GM13977 (cell line): ENCODE results near the gene PARD3.

Source experiments
- DNase-seq: peaks from one replicate; pipeline ENCODE4 v3.0.0; 2012; ENCODE audit warnings: low spot score
- CTCF ChIP-seq: IDR thresholded peaks from 2 replicates; pipeline ENCODE4 v1.5.1; 2012; ENCODE audit warnings: mild to moderate bottlenecking, control low read depth; ENCODE audit not compliant: insufficient read depth; ENCODE audit errors: extremely low read depth, missing control alignments
- in situ Hi-C: fragments of 300-500 bp; cut with MboI; formaldehyde crosslinking; loops from one replicate; pipeline ENCODE4 v1.12.0; 2022; ENCODE audit warnings: low sequenced_read_pairs, low pct_unique_long_range_greater_than_20kb, mixed read lengths, inconsistent platforms; ENCODE audit not compliant: unreplicated experiment

The PARD3 gene

GRCh38 chr10:34697351-34698247 lies 117.5 kb downstream of the PARD3 start:
- in situ Hi-C loops: no loop called here
- no peak for TF ChIP-seq CTCF
- no peak for DNase-seq

- in situ Hi-C loops: no loop called here
- no peak for DNase-seq
- TF ChIP-seq CTCF: no peak
These were observed 118.7 kb downstream of the PARD3 start for GRCh38 chr10:34696423-34696822.

DNA sequence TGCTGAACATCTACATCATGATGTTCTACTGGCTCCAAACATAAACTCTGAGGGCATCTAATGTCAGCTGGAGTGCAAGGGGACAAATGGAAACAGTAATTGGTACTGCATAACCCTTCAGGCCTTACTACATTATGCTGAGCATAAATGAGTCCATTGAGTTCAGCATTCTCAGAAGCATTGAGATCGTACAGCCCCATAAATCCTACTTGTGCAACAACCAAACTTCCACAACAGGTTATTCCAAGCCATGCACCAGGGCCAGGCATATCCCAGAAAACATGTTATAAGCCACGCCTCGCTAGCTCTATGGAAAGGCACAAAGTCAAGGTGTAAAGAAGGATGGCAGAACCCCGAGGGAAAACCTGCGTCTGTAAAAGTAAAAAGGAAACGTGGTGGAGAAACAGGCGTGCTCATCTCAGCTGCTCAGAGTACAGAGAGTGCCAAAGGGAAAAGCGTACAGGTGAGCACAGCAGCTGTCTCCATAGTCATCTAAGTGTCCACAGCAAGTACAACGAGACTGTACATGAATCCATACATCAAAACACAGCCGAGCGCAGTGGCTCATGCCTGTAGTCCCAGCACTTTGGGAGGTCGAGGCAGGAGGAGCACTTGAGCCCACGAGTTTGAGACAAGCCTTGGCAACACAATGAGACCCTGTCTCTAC lies 124.6 kb downstream of the PARD3 start:
- no peak for TF ChIP-seq CTCF
- no peak for DNase-seq
- in situ Hi-C loops: no loop called here

DNA sequence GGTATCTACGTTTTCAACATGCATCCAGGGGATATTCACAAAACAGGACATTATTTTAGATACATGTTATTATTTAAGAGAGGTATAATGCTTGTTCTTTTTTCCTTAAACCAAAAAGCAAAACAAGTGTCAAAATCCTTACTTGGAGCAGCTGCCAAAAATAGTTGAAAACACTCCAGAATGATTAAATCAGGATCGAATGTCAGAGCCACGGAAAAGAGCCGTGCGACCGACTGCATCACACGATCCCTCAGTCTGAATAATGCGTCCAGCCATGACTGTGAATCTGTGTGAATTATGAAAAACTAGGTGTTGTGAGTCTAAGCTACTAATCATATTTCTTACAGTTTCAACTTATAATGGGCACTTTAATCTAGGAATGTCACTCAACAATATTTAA lies 126.0 kb downstream of the PARD3 start:
- DNase-seq: no peak
- TF ChIP-seq CTCF: no peak
- in situ Hi-C loops: no loop called here

- DNase-seq: no peak
- no peak for TF ChIP-seq CTCF
- in situ Hi-C loops: no loop called here
These were observed 127.5 kb downstream of the PARD3 start for GRCh38 chr10:34687434-34688210.

DNA sequence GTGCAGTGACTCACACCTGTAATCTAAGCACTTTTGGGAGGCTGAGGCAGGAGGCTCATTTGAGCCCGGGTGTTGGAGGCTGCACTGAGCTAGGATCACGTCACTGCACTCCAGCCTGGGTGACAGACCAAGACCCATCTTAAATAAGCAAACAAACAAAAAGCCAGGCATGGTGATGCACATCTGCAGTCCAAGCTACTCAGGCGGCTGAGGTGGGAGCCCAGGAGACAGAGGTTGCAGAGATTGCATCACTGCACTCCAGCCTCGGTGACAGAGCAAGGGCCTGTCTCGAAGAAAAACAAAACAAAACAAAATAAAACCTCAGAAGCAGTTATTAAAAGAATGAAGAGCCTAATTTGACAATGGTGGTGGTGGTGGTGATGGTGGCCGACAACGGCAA lies 132.5 kb downstream of the PARD3 start:
- no peak for DNase-seq
- in situ Hi-C loops: no loop called here
- TF ChIP-seq CTCF: no peak
